ENCODE results near the gene EEF1AKMT3.
"Not testable (repeated sequence)": the region's sequence is repeated elsewhere in the genome, so short reads cannot be mapped to it uniquely, and the experiment has no call there.

The EEF1AKMT3 gene

DNA sequence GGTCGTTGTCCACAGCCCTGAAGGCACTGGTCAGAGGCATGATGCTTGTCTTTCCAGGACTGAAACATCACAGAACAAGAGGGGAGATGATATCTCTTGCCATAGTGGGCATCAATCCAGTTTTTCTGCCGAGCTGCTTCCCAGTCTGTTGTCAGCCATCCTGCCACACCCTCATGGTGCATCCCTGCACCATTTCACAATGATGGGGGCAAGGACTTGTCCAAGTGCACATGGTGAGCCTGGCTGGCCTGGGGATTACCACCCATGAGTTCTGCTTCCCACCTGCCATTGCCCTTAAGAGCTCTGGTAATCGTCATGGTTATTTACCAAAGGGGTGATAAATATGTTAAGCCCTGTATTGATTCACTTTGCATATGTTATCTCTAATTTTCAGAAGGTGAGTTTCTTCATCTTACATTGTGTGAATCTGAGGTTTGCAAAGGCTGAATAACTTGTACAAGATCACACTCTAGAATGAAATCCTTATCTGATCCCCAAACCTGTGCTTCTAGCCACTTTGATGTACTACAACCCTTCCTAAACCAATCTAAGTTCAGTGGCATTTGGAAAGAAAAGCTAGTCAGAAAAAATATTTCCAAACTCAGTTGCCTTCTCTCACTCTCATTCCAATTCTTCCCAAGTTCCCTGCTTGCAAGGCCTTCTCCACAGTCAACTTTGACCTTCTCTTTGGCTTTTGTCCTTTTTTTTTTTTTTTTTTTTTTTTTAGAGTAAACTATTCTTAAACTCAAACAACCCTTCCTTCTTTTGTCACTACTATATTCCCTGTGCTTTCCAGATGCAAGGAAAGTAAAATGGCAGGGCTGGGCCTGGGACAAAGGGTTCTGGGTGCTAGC, 43.8 kb downstream of the EEF1AKMT3 start:
- no peak for DNase-seq (ENCODE audit: low read depth)

DNA sequence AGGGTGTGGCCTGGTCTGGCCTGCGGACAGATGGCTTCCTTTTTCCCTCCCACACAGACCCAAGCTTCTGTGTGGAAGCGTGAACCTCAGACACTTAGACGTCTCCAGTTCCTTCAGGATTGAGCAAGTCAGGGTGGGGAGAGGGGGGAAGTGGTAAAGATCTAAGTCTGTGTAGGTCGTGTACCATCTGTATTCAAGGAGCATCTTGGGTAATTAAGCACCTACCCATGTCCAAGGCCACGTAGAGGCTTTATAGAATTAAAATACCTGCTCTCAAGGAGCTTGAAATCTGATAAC, 44.4 kb downstream of the EEF1AKMT3 start:
- no peak for DNase-seq (ENCODE audit: low read depth)

DNA sequence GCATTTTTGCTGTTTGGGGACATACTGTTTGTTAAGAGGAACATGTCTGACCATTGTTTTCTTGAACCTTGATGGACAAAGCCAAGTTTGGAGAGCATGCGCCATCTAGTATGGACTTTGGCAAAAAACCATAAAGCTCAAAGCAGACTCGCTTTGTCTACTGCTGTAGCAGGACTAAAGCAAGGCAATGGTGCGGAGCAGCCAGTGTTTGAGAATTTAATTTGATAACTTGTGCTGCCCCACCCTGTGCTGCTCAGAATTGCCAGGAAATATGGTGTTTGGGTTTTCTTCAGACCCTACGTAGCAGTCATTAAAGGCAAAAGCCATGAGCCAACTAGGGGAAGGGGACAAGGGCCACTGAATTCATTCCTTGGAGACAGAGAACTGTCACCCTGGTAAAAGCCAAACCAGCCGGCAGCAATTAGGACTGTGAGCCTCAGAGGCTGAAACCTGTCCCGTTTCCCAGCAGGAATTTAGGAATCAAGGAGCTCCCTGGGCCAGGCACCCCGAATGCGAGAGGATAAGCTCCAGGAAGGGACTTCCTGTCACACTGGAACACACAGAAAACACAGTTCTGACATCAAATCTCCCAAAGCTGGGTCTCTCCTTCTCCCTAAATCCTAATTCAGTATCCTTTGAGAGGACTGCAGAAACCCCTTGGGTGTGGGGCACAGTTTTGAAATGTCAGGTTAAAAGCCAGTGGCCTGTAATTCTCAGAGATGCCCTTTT, 45.0 kb downstream of the EEF1AKMT3 start:
- DNase-seq (ENCODE audit: low read depth): no peak

- not testable (repeated sequence) for DNase-seq (ENCODE audit: low read depth)
These were observed 45.5 kb downstream of the EEF1AKMT3 start for GRCh38 chr12:57817990-57818331.

GRCh38 chr12:57820119-57820518, 47.7 kb downstream of the EEF1AKMT3 start:
- not testable (repeated sequence) for DNase-seq (ENCODE audit: low read depth)

DNA sequence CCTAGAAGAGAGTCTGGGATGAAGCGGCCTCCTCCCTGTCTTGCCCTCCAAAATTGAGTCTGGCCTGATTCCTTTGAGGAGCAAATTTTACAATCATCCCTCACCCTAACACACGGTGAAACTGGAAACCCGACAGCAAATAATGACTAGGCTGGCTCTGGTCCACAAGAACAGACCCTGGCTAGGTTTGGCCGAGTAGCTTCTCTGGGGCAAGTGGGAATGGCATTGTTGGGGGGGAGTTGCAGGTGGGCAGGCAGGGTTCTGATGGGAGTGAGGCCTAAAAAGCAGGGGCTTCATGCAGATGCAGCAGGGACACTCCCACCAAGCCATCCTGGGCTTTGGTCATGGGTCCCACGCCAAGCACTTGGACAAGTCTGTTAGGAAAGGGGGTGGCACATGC, 48.6 kb downstream of the EEF1AKMT3 start:
- DNase-seq (ENCODE audit: low read depth): not testable (repeated sequence)

- no peak for DNase-seq (ENCODE audit: low read depth)
These were observed 49.2 kb downstream of the EEF1AKMT3 start for GRCh38 chr12:57821474-57822214.

GRCh38 chr12:57822392-57823130, 50.1 kb downstream of the EEF1AKMT3 start:
- DNase-seq (ENCODE audit: low read depth): no peak

DNA sequence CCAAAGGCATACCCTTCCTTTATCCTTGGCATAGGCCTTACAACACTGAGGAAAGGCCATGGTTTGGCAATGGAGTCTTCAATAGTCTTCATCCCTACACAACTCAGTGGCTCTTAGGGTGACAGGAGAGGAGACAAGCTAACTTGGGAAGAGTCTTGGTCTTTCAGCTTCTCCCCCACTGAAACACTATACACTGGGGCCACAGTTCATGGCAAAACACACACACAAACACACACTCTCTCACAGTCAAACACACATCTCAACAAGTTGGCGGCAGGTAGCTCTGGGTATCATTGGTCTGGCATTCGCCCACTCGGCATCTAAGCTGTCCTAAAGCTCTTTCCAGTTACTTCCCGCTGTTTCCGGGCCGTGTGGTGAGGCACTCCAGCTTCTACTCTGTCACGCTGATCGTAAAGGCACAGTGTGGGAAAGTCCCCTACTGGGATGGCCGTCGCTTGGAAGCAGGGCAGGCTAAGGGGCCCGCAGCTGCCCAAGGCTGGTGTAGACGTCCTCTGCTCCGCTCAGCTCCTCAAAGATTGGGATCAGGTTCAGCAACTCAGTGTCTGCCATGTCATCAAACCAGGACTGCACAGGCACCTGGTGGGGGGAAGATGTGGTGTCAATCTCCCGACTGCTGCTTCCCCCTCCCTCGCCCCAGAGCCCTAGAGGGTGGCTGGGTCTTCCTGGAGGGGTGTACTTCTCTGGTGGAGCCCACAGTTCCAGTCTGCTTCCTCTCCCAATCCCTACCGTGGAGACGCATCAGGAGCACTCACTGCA, 50.9 kb downstream of the EEF1AKMT3 start:
- no peak for DNase-seq (ENCODE audit: low read depth)

- DNase-seq (ENCODE audit: low read depth): no peak
These were observed 51.7 kb downstream of the EEF1AKMT3 start for GRCh38 chr12:57823908-57824640.

DNA sequence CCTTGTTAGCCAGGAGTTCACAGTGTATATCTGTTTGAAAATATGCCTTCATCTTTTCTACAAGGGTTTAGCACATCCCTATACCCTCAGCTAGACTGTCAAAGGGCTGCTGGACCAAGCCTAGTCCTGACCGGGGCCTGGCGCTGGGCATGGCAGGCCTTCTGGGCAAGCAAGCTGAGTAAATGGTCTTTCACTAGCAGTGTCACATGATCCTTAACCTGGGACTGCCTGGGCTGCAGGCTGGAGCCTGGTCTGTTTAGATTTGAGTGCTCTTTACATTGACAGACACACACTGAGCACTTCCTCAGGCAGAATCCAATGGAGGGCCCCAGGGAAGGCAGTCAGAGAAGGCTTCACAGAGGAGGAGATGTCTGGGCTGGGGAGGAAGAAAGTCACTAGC, 53.0 kb downstream of the EEF1AKMT3 start:
- DNase-seq (ENCODE audit: low read depth): no peak

DNA sequence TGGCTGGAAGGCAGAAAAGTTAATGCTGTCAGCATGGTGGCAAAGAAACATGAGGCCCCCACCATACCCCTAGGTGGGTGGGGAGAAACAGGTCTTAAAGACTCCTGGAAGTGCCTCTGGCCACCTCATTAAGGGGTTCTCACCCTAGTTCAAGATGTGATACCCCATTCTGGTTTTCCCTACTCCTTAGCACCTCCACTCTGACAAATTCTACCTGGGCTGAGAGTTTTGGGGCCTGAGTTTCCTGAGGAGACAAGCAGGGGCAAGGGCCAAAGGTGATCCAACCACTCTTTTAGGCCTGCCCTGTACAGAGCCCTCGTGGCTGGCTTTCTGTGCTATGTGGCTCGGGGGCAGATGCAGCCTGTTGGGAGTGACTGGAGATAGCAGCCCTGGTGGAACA, 54.0 kb downstream of the EEF1AKMT3 start:
- DNase-seq (ENCODE audit: low read depth): no peak

DNA sequence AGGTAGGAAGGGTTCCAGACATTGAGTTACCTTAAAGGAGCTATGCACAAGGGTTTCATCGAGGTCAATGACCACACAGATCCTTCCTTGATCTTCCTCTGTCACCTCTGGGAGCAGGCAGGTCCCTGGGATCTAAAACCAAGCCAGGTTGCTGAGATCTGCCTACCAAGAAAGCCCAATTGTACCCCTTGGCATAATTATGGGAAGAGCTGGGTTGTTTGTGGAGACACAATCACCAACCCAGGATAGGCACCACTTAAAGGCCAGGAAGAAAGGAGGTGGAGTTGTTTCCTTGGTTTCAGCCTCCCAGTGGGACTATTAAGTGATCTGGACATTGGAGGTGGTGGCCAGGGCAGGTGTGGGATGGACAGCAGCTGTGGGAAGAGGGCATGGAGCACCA, 54.6 kb downstream of the EEF1AKMT3 start:
- no peak for DNase-seq (ENCODE audit: low read depth)

GRCh38 chr12:57829025-57829777, 56.8 kb downstream of the EEF1AKMT3 start:
- no peak for DNase-seq (ENCODE audit: low read depth)

- DNase-seq (ENCODE audit: low read depth): no peak
These were observed 58.0 kb downstream of the EEF1AKMT3 start for GRCh38 chr12:57830393-57830792.
